MCF 10A (cell line): Measurements from ENCODE around the gene CD93. TPM values are rescaled to one million over a fixed set of nuclear protein-coding genes. Genes with fewer than 3 reads are reported as not detected.
A peak's percentile ranks its signal among the peaks of the same experiment; 100 is the strongest.

Experiments
- BruUV-seq: library from RNA; stranded (reverse); fragments of 400-500 nt; replicated peaks from 2 replicates; lab custom pipeline; 2021; lab: Mats Ljungman, UMichigan
- CTCF ChIA-PET: fragments of 300-600 bp; sonication (Branson Sonifier 250); formaldehyde crosslinking; extraction: SDS; loops from one replicate; lab custom pipeline; 2021; ENCODE audit warnings: antibody characterized with exemption, inconsistent platforms; lab: Yijun Ruan, JAX
- POLR2A ChIA-PET: fragments of 300-600, 350-650 bp; sonication (Branson Sonifier 250); formaldehyde crosslinking; extraction: SDS; loops from one replicate; lab custom pipeline; 2020; ENCODE audit warnings: antibody characterized with exemption, inconsistent platforms; lab: Yijun Ruan, JAX
- DNase-seq: peaks from one replicate; pipeline ENCODE4 v3.0.0-alpha.2; 2018; ENCODE audit not compliant: unreplicated experiment
- H3K27ac Mint-ChIP-seq: one replicate; pipeline ENCODE4 v1.8.0; 2022; ENCODE audit warnings: mild to moderate bottlenecking, low read depth, mixed read lengths; ENCODE audit not compliant: unreplicated experiment
- H3K27me3 Mint-ChIP-seq: one replicate; pipeline ENCODE4 v1.8.0; 2022; ENCODE audit warnings: mixed read lengths; ENCODE audit not compliant: insufficient read depth, unreplicated experiment
- H3K36me3 Mint-ChIP-seq: one replicate; pipeline ENCODE4 v1.8.0; 2022; ENCODE audit warnings: mild to moderate bottlenecking, moderate library complexity, mixed read lengths; ENCODE audit not compliant: insufficient read depth, unreplicated experiment
- H3K4me1 Mint-ChIP-seq: one replicate; pipeline ENCODE4 v1.8.0; 2022; ENCODE audit warnings: mixed read lengths; ENCODE audit not compliant: insufficient read depth, unreplicated experiment
- H3K4me3 Mint-ChIP-seq: one replicate; pipeline ENCODE4 v1.8.0; 2022; ENCODE audit warnings: mild to moderate bottlenecking, moderate library complexity, mixed read lengths; ENCODE audit not compliant: unreplicated experiment
- H3K9me3 Mint-ChIP-seq: one replicate; pipeline ENCODE4 v1.8.0; 2022; ENCODE audit warnings: mixed read lengths; ENCODE audit not compliant: unreplicated experiment
- intact Hi-C: fragments of 100-400 bp; cut with micrococcal nuclease; formaldehyde crosslinking; loops from 2 replicates; pipeline ENCODE4 v1.14.1; 2022
- total RNA-seq: library from RNA; stranded (reverse); gene quantifications from 2 replicates; pipeline ENCODE4 v1.2.3, GENCODE V29; 2022
- TF ChIP-seq, protein P1 (sequence below): fragments of 200-600 bp; IDR thresholded peaks from one replicate; pipeline ENCODE4 v1.8.0; 2022; ENCODE audit warnings: antibody characterized with exemption, mild to moderate bottlenecking; ENCODE audit not compliant: unreplicated experiment

The CD93 gene
- total RNA-seq, 1 experiment from 2014 or later: not detected

DNA sequence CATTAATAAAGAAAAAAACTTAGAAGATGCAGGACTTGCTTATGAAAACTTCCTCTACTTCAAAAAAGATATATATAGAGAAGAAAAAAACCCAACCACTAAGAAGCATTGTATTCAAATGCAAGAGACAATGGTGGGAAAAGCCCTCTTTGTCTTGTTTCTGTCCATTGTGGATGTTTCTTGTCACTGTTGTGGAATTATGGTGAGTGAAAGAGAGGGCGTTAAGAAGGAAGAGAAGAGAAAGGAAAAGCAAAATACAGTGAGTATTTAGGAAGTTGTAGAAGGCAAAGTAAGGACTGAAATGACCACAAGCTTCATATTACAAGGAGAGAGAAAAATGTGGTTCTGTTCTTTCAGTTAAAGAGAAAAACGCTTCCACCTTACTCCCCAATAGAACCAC is 22.5 kb downstream of the CD93 start:
- intact Hi-C loops: no loop called here
- H3K4me1 Mint-ChIP-seq: no peaks in the 10 kb centered on the region

DNA sequence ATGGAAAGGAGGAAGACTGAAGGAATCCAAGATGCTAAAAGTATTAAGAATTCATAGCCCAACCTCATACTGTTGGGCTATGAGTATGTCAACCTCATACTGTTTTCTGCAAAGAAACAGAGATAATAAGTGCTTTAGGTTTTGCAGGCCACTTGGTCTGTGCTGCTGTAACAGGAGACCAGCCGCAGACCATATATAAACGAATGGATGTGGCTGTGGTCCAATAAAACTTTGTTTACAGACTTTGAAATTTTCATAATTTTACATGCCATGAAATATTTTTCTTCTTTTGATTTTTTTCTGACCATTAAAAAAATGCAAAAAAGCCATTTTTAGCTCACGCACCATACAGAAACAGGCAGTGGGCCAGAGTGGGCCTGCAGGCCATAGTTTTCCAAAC is 23.0 kb downstream of the CD93 start:
- Mint-ChIP-seq H3K27ac (no peak overlapping the region), H3K4me1 (no peaks in the 10 kb centered on the region), H3K4me3 (no peak overlapping the region), H3K27me3 (no peaks in the 10 kb centered on the region), H3K36me3 (no peaks in the 10 kb centered on the region), H3K9me3 (no peaks in the 10 kb centered on the region)
- no peak for DNase-seq
- no TSS peak for BruUV-seq
- TF ChIP-seq, protein P1, sequence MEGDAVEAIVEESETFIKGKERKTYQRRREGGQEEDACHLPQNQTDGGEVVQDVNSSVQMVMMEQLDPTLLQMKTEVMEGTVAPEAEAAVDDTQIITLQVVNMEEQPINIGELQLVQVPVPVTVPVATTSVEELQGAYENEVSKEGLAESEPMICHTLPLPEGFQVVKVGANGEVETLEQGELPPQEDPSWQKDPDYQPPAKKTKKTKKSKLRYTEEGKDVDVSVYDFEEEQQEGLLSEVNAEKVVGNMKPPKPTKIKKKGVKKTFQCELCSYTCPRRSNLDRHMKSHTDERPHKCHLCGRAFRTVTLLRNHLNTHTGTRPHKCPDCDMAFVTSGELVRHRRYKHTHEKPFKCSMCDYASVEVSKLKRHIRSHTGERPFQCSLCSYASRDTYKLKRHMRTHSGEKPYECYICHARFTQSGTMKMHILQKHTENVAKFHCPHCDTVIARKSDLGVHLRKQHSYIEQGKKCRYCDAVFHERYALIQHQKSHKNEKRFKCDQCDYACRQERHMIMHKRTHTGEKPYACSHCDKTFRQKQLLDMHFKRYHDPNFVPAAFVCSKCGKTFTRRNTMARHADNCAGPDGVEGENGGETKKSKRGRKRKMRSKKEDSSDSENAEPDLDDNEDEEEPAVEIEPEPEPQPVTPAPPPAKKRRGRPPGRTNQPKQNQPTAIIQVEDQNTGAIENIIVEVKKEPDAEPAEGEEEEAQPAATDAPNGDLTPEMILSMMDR: no peak
- intact Hi-C loops: no loop called here
- CTCF ChIA-PET: interaction anchor here (0.6 to 1.7 kb wide), 8 partner anchors 10 to 448 kb away, joined by 3 to 7 read pairs (median 3); no protein-coding TSS in a partner anchor
- POLR2A ChIA-PET: interaction anchor here (1.1 to 1.4 kb wide), 4 partner anchors 8 to 80 kb away, joined by 3 to 5 read pairs (median 3); no protein-coding TSS in a partner anchor

More for the DNA sequence above, 22.5 kb downstream of the CD93 start:
- H3K27me3 Mint-ChIP-seq: no peaks in the 10 kb centered on the region
- no TSS peak for BruUV-seq
- no peak overlapping the region for H3K27ac Mint-ChIP-seq
- ChIA-PET POLR2A (interaction anchor here (1.1 to 1.4 kb wide), 2 partner anchors 31 to 80 kb away, joined by 3 to 5 read pairs; no protein-coding TSS in a partner anchor), CTCF (interaction anchor here (0.7 to 1.7 kb wide), 5 partner anchors 10 to 369 kb away, joined by 3 to 7 read pairs (median 3); no protein-coding TSS in a partner anchor)
- no peaks in the 10 kb centered on the region for H3K9me3 Mint-ChIP-seq
- TF ChIP-seq, protein P1: no peak
- H3K4me3 Mint-ChIP-seq: no peak overlapping the region
- no peak for DNase-seq
- H3K36me3 Mint-ChIP-seq: no peaks in the 10 kb centered on the region

DNA sequence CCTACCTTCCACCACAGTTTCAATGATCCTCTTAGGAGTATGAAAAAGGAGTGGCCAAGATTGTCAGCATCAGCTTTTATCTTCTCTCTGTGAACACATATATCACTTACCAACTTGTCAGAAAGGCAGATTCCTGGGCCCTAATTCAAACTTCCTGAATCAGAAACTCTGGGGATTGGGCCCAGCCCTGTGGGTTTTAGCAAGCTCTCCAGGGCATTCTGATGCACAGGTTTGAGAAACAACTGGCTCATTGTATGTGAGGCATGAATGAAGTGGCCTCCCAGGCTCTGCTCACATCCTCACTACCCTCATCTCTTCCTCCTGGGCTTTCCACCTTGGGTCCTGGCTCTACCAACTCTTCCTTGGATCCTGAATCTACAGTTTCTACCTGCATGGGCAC is 23.5 kb downstream of the CD93 start:
- DNase-seq: no peak
- Mint-ChIP-seq H3K36me3 (no peaks in the 10 kb centered on the region), H3K9me3 (no peaks in the 10 kb centered on the region), H3K27me3 (no peaks in the 10 kb centered on the region), H3K27ac (no peak overlapping the region), H3K4me1 (no peaks in the 10 kb centered on the region), H3K4me3 (no peak overlapping the region)
- intact Hi-C loops: no loop called here
- ChIA-PET CTCF (interaction anchor here (0.6 to 2.2 kb wide), 10 partner anchors 9 to 449 kb away, joined by 3 to 11 read pairs (median 3); no protein-coding TSS in a partner anchor), POLR2A (interaction anchor here (1.1 to 1.4 kb wide), 3 partner anchors 9 to 32 kb away, joined by 3 read pairs; no protein-coding TSS in a partner anchor)
- BruUV-seq: no TSS peak
- TF ChIP-seq, protein P1: no peak

DNA sequence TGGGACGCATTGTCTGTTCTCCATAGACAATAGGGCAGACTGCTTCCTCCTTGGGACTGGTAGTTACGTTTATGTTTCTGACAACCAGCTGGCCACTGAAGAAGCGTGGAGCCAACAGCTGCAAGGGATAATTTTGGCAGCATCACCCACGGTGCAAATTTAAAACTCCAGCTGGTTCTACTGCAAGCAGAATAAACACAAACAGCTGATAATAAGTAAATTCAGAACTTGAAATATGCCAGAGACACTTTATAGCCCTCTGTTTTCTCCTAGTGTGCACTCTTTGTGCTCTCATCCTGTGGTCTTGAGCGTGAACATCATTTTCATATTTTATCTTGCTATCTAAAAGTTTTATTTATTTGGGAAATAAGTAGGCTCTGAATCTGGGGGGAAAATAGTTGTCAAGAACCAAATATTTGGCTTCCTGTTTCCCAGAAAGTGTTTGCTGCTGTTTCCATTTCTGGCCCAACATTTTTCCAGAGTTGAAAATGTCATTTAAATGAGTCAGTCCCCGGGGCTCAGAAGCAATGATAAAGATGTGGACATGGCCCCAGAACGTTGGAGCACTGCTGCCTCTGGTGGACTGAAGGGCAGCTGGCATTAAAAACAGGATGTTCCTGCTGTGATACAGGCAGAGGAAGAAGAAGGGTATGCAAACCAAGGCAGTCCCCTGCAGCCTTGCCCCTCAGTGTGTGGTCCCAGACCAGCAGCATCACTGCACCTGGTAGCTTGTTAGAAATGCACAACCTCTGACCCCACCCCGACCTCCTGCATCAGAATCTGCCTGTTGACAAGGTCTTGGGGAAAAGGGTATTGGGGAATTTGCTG is 24.2 kb downstream of the CD93 start:
- Mint-ChIP-seq H3K27me3 (no peaks in the 10 kb centered on the region), H3K36me3 (no peaks in the 10 kb centered on the region), H3K4me3 (no peak overlapping the region), H3K27ac (no peak overlapping the region), H3K9me3 (no peaks in the 10 kb centered on the region), H3K4me1 (no peaks in the 10 kb centered on the region)
- POLR2A ChIA-PET: interaction anchor here (1.1 to 1.9 kb wide), 3 partner anchors 10 to 11 kb away, joined by 3 to 5 read pairs (median 3); no protein-coding TSS in a partner anchor
- peak; percentile 50 for DNase-seq
- TF ChIP-seq, protein P1: no peak
- BruUV-seq: no TSS peak
- CTCF ChIA-PET: interaction anchor here (0.6 to 2.2 kb wide), 16 partner anchors 8 to 373 kb away, joined by 3 to 11 read pairs (median 3); no protein-coding TSS in a partner anchor
- intact Hi-C loops: no loop called here
